HepG2 (cell line): ENCODE measurements around the gene CYB5R3. TPM values are rescaled to one million over a fixed set of nuclear protein-coding genes. Genes with fewer than 3 reads are reported as not detected.

Experiments used
- ATAC-seq: fragments of 200-7000 bp; cut with Tn5 transposase; 3 replicates; pipeline ENCODE4 v1.9.1; 2020; ENCODE audit warnings: mild to moderate bottlenecking, moderate library complexity
- BruUV-seq: library from RNA; stranded (reverse); fragments of 400-500 nt; replicated peaks from 2 replicates; lab custom pipeline; 2021; lab: Mats Ljungman, UMichigan
- CTCF ChIA-PET: fragments of 300-600 bp; formaldehyde crosslinking; extraction: SDS; loops from one replicate; lab custom pipeline; 2021; ENCODE audit warnings: low total read pairs, inconsistent platforms, low intra/inter-chr PET ratio; lab: Yijun Ruan, JAX
- POLR2A ChIA-PET: fragments of 350-600 bp; sonication (Branson Sonifier 250); formaldehyde crosslinking; loops from one replicate; lab custom pipeline; 2020; ENCODE audit warnings: antibody characterized with exemption, inconsistent platforms; lab: Yijun Ruan, JAX
- DNase-seq: peaks from one replicate; pipeline ENCODE4 v3.0.0-alpha.2; 2015; ENCODE audit warnings: low spot score
- FAIRE-seq: peaks from 3 replicates; lab custom pipeline; 2011; peaks lifted over from hg19 to GRCh38; lab: Jason Lieb, UNC
- H2AFZ ChIP-seq: one replicate; pipeline ENCODE4 v1.6.1; 2011; ENCODE audit warnings: low read length, inconsistent platforms
- H3K27ac ChIP-seq: fragments of 300-600 bp; 3 replicates; pipeline ENCODE4 v1.8.0; 2011; ENCODE audit warnings: mixed run types, mild to moderate bottlenecking, mixed read lengths, low read length, inconsistent platforms; ENCODE audit not compliant: insufficient read depth; ENCODE audit errors: extremely low read length
- H3K27me3 ChIP-seq, 2 experiments: fragments of 200-600 bp in 1 of 2; 2 replicates in 1 of 2; 3 replicates in 1 of 2; pipeline versions ENCODE4 v1.6.0 to v1.8.0; 2011; ENCODE audit warnings: low read length in 2 of 2, mild to moderate bottlenecking in 2 of 2, moderate library complexity in 2 of 2, inconsistent platforms in 1 of 2; ENCODE audit not compliant: insufficient read depth in 2 of 2, control insufficient read depth in 1 of 2
- H3K36me3 ChIP-seq, 2 experiments: fragments of 200-600 bp in 1 of 2; replicated peaks in 1 of 2; 2 replicates in 1 of 2; 3 replicates in 1 of 2; pipeline versions ENCODE4 v1.5.1 to v1.8.0; 2011; ENCODE audit warnings: low read length in 2 of 2, inconsistent platforms in 1 of 2; ENCODE audit not compliant: insufficient read depth in 2 of 2, control insufficient read depth in 1 of 2
- H3K4me1 ChIP-seq: 2 replicates; pipeline ENCODE4 v1.5.1; 2012; ENCODE audit warnings: low read length, inconsistent platforms; ENCODE audit not compliant: insufficient read depth
- H3K4me2 ChIP-seq: 2 replicates; pipeline ENCODE4 v1.6.0; 2011; ENCODE audit warnings: low read depth, low read length, inconsistent platforms
- H3K4me3 ChIP-seq, 3 experiments: fragments of 200-600 bp in 1 of 3; sonication (generic), shearing (Covaris generic) in 1 of 3; replicated peaks in 1 of 3; 2 replicates each; pipeline ENCODE4 v1.5.1; 2011 to 2016; ENCODE audit warnings: low read length in 3 of 3, inconsistent platforms in 2 of 3, low read depth in 2 of 3, mild to moderate bottlenecking in 2 of 3, control low read depth in 1 of 3, mixed read lengths in 1 of 3; ENCODE audit not compliant: insufficient read depth in 1 of 3
- H3K79me2 ChIP-seq: one replicate; pipeline ENCODE4 v1.6.1; 2011; ENCODE audit warnings: low read length, inconsistent platforms; ENCODE audit not compliant: insufficient read depth
- H3K9ac ChIP-seq: 2 replicates; pipeline ENCODE4 v1.6.0; 2011; ENCODE audit warnings: mild to moderate bottlenecking, low read depth, low read length, inconsistent platforms; ENCODE audit not compliant: insufficient read depth
- H3K9me3 ChIP-seq: 2 replicates; pipeline ENCODE4 v1.5.1; 2012; ENCODE audit warnings: mild to moderate bottlenecking, low read length
- H4K20me1 ChIP-seq: 2 replicates; pipeline ENCODE4 v1.6.0; 2011; ENCODE audit warnings: inconsistent platforms, mild to moderate bottlenecking, low read length, moderate library complexity; ENCODE audit not compliant: insufficient read depth
- KMT2A ChIP-seq: sonication (generic); formaldehyde crosslinking; IDR thresholded peaks from 2 replicates; pipeline ENCODE4 v1.4.0; 2020; ENCODE audit warnings: missing genetic modification reagents
- NR3C1 ChIP-seq: sonication (generic); formaldehyde crosslinking; IDR thresholded peaks from 2 replicates; pipeline ENCODE4 v1.4.0; 2020; ENCODE audit warnings: missing genetic modification reagents
- RBFOX2 ChIP-seq: fragments of 200-400 bp; formaldehyde crosslinking; IDR thresholded peaks from 2 replicates; pipeline ENCODE4 v1.6.1; 2017; ENCODE audit warnings: low read depth, mild to moderate bottlenecking, low read length
- ZFP82 ChIP-seq: sonication (generic); formaldehyde crosslinking; IDR thresholded peaks from 2 replicates; pipeline ENCODE4 v1.5.1; 2020; ENCODE audit warnings: mild to moderate bottlenecking, missing genetic modification reagents, borderline replicate concordance
- WGBS: methylation state at CpG from one replicate; pipeline ENCODE4 v1.1.6; 2017; ENCODE audit warnings: low lambda C conversion rate; 5-methylcytosine and 5-hydroxymethylcytosine counted together
- in situ Hi-C: cut with HindIII; loops from 2 replicates; pipeline ENCODE4 v1.10.0; 2017; ENCODE audit warnings: low pct_unique_long_range_greater_than_20kb; ENCODE audit not compliant: extremely low pct_ligation_motif_present
- intact Hi-C: fragments of 100-400 bp; cut with micrococcal nuclease; formaldehyde crosslinking; loops from one replicate; pipeline ENCODE4 v1.10.0; 2022; ENCODE audit not compliant: unreplicated experiment
- polyA plus RNA-seq, 8 experiments: library from polyadenylated mRNA; depleted of rRNA in 3 of 8; stranded (reverse) in 7 of 8; unstranded in 1 of 8; fragments of >200 nt; fragmentation: Illumina TruSeq in 4 of 8; extraction: Trizol in 4 of 8; gene quantifications; 2 replicates each; pipeline versions ENCODE4 v1.2.1 to v1.2.3, GENCODE V29; 2011 to 2016; ENCODE audit warnings: low read depth in 4 of 8, missing spikeins in 1 of 8, mixed read lengths in 1 of 8; ENCODE audit not compliant: insufficient read depth in 1 of 8
- total RNA-seq, 5 experiments: library from RNA; depleted of rRNA; stranded (reverse); fragments of >200 nt; fragmentation: Illumina TruSeq; extraction: Trizol; gene quantifications; 2 replicates each; pipeline ENCODE4 v1.2.3, GENCODE V29; 2016; ENCODE audit warnings: low read depth in 1 of 5
- TF ChIP-seq, protein P1 (sequence below): sonication (generic); formaldehyde crosslinking; IDR thresholded peaks from 2 replicates; pipeline ENCODE4 v1.5.1; 2020; ENCODE audit warnings: mild to moderate bottlenecking, moderate library complexity, missing genetic modification reagents
- TF ChIP-seq, protein P2 (sequence below): fragments of 450-650 bp; IDR thresholded peaks from 2 replicates; pipeline ENCODE4 v1.6.1; 2016

CYB5R3 gene
- total and polyA plus RNA-seq, 2 of the 13 experiments (the other 11 are each of a cell fraction or from before 2014, with no cell fraction given) = 32.4 to 305 TPM

DNA sequence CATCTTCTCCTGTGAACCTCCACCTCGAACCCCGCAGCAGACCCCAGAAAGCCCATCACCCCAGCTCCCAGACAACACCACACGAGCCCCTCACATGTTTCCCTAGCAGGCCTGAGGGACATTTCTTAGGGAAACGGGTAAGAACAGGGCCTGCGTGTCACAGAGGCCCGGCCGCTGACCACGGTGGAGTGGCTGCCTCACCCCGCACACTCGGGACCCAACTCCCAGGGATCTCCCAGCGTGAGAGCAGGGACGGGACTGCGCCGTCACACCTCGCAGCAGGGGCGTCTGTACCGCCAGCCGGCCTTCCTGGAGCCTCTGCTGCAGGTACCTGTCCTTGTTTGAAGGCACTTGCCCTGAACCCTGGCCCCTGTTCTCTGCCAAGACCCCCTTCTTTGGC is 19.0 kb downstream of the CYB5R3 start:
- no peak overlapping the region for H3K4me2 ChIP-seq
- FAIRE-seq (no peak), ATAC-seq (no peak), DNase-seq (no peak)
- ChIA-PET POLR2A (interaction anchor here (1.5 kb wide), 1 partner anchor 22 kb away, joined by 3 read pairs; no protein-coding TSS in a partner anchor), CTCF (no interaction called here)
- no peak overlapping the region for H3K9ac ChIP-seq
- H3K9me3 ChIP-seq = no peaks in the 10 kb centered on the region
- H3K27me3 ChIP-seq = no peaks in the 10 kb centered on the region
- H3K36me3 ChIP-seq = peaks cover 50 to 83% of the 10 kb centered on the region in 2 experiments
- in situ Hi-C loops (no loop called here), intact Hi-C loops (no loop called here)
- TF ChIP-seq, protein P1, sequence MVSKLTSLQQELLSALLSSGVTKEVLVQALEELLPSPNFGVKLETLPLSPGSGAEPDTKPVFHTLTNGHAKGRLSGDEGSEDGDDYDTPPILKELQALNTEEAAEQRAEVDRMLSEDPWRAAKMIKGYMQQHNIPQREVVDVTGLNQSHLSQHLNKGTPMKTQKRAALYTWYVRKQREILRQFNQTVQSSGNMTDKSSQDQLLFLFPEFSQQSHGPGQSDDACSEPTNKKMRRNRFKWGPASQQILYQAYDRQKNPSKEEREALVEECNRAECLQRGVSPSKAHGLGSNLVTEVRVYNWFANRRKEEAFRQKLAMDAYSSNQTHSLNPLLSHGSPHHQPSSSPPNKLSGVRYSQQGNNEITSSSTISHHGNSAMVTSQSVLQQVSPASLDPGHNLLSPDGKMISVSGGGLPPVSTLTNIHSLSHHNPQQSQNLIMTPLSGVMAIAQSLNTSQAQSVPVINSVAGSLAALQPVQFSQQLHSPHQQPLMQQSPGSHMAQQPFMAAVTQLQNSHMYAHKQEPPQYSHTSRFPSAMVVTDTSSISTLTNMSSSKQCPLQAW (CRISPR knock-in tag) = no peak
- TF ChIP-seq ZFP82 (CRISPR knock-in tag) (no peak), KMT2A (no peak), NR3C1 (CRISPR knock-in tag) (no peak), RBFOX2 (0 out of 2 replicates have a peak, but pooled peaks have one; percentile 28)
- TF ChIP-seq, protein P2, sequence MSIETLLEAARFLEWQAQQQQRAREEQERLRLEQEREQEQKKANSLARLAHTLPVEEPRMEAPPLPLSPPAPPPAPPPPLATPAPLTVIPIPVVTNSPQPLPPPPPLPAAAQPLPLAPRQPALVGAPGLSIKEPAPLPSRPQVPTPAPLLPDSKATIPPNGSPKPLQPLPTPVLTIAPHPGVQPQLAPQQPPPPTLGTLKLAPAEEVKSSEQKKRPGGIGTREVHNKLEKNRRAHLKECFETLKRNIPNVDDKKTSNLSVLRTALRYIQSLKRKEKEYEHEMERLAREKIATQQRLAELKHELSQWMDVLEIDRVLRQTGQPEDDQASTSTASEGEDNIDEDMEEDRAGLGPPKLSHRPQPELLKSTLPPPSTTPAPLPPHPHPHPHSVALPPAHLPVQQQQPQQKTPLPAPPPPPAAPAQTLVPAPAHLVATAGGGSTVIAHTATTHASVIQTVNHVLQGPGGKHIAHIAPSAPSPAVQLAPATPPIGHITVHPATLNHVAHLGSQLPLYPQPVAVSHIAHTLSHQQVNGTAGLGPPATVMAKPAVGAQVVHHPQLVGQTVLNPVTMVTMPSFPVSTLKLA = no peak
- H4K20me1 ChIP-seq = peaks cover 31% of the 10 kb centered on the region; the same call in 1 of the 2 replicates
- no peak overlapping the region for H3K27ac ChIP-seq
- H3K4me1 ChIP-seq = peaks cover 24% of the 10 kb centered on the region
- H2AFZ ChIP-seq = no peak overlapping the region
- H3K79me2 ChIP-seq = peaks cover 10% of the 10 kb centered on the region
- 98% methylated on average over 8 of the region's 18 CpGs for WGBS
- no peak overlapping the region for H3K4me3 ChIP-seq
- BruUV-seq = no TSS peak
